ENCODE measurements around the gene GNGT1.

The GNGT1 gene

DNA sequence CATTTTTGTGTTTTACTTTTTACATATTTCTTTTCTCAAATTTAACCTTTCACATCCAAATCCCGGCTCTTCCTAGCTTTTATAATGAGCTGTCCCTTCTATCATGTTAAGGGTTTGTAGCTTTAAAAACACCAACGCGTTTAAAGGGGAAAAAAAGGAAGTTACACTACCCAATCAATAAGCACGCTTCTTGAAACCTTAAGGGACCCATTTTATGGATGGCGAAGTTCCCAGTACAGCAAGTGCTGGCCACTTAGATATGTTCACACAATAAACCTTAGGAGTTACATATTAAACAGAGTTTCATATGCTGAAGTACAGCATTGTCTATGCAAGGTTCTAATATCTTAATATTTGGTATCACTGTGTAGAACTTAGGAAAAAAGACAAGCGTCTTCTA lies 16.9 kb downstream of the GNGT1 start:
- in situ Hi-C loops (cut with MboI; ENCODE audit: low pct_unique_long_range_greater_than_20kb, low sequenced_read_pairs, unreplicated experiment): no loop called here
- no peak for TF ChIP-seq CTCF (IDR thresholded peaks at IDR 0.05; ENCODE audit: extremely low read depth, insufficient read depth, missing control alignments)
- DNase-seq (ENCODE audit: low spot score): no peak

- in situ Hi-C loops (cut with MboI; ENCODE audit: low pct_unique_long_range_greater_than_20kb, low sequenced_read_pairs, unreplicated experiment): no loop called here
- no peak for TF ChIP-seq CTCF (IDR thresholded peaks at IDR 0.05; ENCODE audit: extremely low read depth, insufficient read depth, missing control alignments)
- no peak for DNase-seq (ENCODE audit: low spot score)
Observed at GRCh38 chr7:93923942-93924341, 17.6 kb downstream of the GNGT1 start.

DNA sequence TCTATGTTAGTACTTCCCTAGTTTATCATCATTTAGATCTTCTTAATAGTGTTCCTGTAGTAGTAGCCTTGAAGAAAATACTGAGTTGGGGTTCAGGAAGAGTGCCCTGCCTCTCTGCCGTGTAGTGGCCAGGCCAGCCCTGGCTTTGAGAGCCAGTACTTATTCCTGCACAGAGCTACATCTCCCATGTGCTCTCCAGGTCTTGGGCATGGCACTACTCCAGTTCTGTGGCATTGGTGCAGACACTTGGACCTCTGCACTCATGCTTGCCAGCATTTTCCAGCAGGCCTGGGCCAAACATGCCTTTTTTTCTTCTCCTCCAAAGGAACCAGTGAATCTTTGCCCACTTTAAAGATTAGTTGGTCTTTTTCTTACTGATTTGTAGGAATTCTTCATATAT lies 20.4 kb downstream of the GNGT1 start:
- no peak for DNase-seq (ENCODE audit: low spot score)
- TF ChIP-seq CTCF (IDR thresholded peaks at IDR 0.05; ENCODE audit: extremely low read depth, insufficient read depth, missing control alignments): no peak
- in situ Hi-C loops (cut with MboI; ENCODE audit: low pct_unique_long_range_greater_than_20kb, low sequenced_read_pairs, unreplicated experiment): no loop called here

GRCh38 chr7:93927585-93927984 lies 21.2 kb downstream of the GNGT1 start:
- in situ Hi-C loops (cut with MboI; ENCODE audit: low pct_unique_long_range_greater_than_20kb, low sequenced_read_pairs, unreplicated experiment): no loop called here
- no peak for DNase-seq (ENCODE audit: low spot score)
- TF ChIP-seq CTCF (IDR thresholded peaks at IDR 0.05; ENCODE audit: extremely low read depth, insufficient read depth, missing control alignments): no peak

GRCh38 chr7:93931655-93932054 lies 25.3 kb downstream of the GNGT1 start:
- in situ Hi-C loops (cut with MboI; ENCODE audit: low pct_unique_long_range_greater_than_20kb, low sequenced_read_pairs, unreplicated experiment): no loop called here
- DNase-seq (ENCODE audit: low spot score): no peak
- no peak for TF ChIP-seq CTCF (IDR thresholded peaks at IDR 0.05; ENCODE audit: extremely low read depth, insufficient read depth, missing control alignments)

- DNase-seq (ENCODE audit: low spot score): no peak
- in situ Hi-C loops (cut with MboI; ENCODE audit: low pct_unique_long_range_greater_than_20kb, low sequenced_read_pairs, unreplicated experiment): no loop called here
- no peak for TF ChIP-seq CTCF (IDR thresholded peaks at IDR 0.05; ENCODE audit: extremely low read depth, insufficient read depth, missing control alignments)
Observed at GRCh38 chr7:93933156-93933555, 26.8 kb downstream of the GNGT1 start.

GRCh38 chr7:93935102-93935501 lies 28.7 kb downstream of the GNGT1 start:
- in situ Hi-C loops (cut with MboI; ENCODE audit: low pct_unique_long_range_greater_than_20kb, low sequenced_read_pairs, unreplicated experiment): no loop called here
- no peak for TF ChIP-seq CTCF (IDR thresholded peaks at IDR 0.05; ENCODE audit: extremely low read depth, insufficient read depth, missing control alignments)
- DNase-seq (ENCODE audit: low spot score): no peak

All from GM13977 (cell line).